ENCODE results near the gene GCN1.

GRCh38 chr12:120228041-120228290, 33.5 kb upstream of the GCN1 start:
- TF ChIP-seq CTCF (IDR thresholded peaks at IDR 0.05; ENCODE audit: low read depth, low read length) = no peak
- TF ChIP-seq MYC (IDR thresholded peaks at IDR 0.05; ENCODE audit: low read depth, low read length) = no peak
- no peak for TF ChIP-seq POLR2A (IDR thresholded peaks at IDR 0.05; ENCODE audit: extremely low read depth, insufficient read length)
- TF ChIP-seq MAX (IDR thresholded peaks at IDR 0.05; ENCODE audit: low read depth, low read length) = no peak

Measured in NB4 (cell line).